ENCODE results near the gene GPC1.

DNA sequence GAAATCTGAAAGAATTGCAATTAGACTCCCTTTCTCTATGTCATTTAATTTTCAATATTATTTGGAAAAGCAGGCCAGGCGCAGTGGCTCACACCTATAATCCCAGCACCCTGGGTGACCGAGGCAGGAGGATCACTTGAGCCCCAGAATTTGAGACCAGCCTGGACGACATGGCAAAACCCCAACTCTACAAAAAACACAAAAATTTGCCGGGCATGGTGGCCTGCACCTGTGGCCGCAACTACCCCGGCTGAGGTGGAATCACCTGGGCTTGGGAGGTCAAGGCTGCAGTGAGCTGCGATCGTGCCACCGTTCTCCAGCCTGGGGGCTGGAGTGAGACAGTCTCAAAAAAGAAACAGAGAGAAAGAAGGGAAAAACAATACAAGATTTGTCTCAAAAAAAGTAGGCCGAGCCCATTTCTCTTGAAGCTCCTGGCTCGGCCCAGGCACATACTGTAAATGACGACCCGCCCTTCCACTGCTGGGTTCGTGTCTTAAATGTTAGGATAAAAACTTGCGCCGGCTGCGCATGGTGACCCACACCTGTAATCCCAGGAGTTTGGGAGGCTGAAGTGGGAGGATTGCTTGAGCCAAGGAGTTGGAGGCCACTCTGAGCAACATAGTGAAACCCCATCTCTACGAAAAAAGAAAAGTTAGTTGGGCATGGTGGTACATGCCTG lies 31.1 kb upstream of the GPC1 start:
- no peak for TF ChIP-seq CTCF (IDR thresholded peaks at IDR 0.05)
- TF ChIP-seq EZH2 (IDR thresholded peaks at IDR 0.05), result no peak
- no peak for TF ChIP-seq EZH2phosphoT487 (IDR thresholded peaks at IDR 0.05)

Data from neural progenitor cell (in vitro differentiated cells).